HEK293 (cell line): ENCODE measurements around the gene DDX46.

Experiments
- CTCF ChIA-PET: fragments of 350-600 bp; formaldehyde crosslinking; extraction: SDS; loops from one replicate; lab custom pipeline; 2021; ENCODE audit warnings: antibody characterized with exemption; lab: Yijun Ruan, JAX
- POLR2A ChIA-PET: fragments of 300-600 bp; formaldehyde crosslinking; extraction: SDS; loops from one replicate; lab custom pipeline; 2020; ENCODE audit warnings: antibody characterized with exemption, inconsistent platforms; lab: Yijun Ruan, JAX
- H3K27ac ChIP-seq: fragments of 200-500 bp; sonication (Bioruptor generic); 2 replicates; pipeline ENCODE4 v1.5.1; 2014; ENCODE audit warnings: low read depth, low read length, control low read depth, inconsistent platforms; ENCODE audit errors: extremely low read depth
- H3K36me3 ChIP-seq, 2 experiments: fragments of 200-500 bp in 1 of 2; sonication (Bioruptor generic) in 1 of 2; 1 replicate in 1 of 2; 2 replicates in 1 of 2; pipeline ENCODE4 v1.5.1; 2014 to 2017; ENCODE audit warnings: inconsistent platforms in 2 of 2, low read length in 2 of 2; ENCODE audit not compliant: control insufficient read depth in 2 of 2, insufficient read depth in 1 of 2
- H3K4me1 ChIP-seq: fragments of 200-500 bp; sonication (Bioruptor generic); 2 replicates; pipeline ENCODE4 v1.5.1; 2014; ENCODE audit warnings: mild to moderate bottlenecking, low read length, inconsistent platforms; ENCODE audit not compliant: control insufficient read depth, insufficient read depth
- H3K4me3 ChIP-seq: 2 replicates; pipeline ENCODE4 v1.5.1; 2011; ENCODE audit warnings: low read depth, mild to moderate bottlenecking, control low read depth, low read length, moderate library complexity
- H3K9me3 ChIP-seq: fragments of 200-500 bp; sonication (Bioruptor generic); 2 replicates; pipeline ENCODE4 v1.5.1; 2014; ENCODE audit warnings: low read depth, low read length, inconsistent platforms; ENCODE audit not compliant: control insufficient read depth, insufficient read depth
- GLIS1 ChIP-seq: fragments of 450-650 bp; formaldehyde crosslinking; IDR thresholded peaks from 2 replicates; pipeline ENCODE4 v1.5.1; 2016; ENCODE audit warnings: missing biosample characterization, missing genetic modification characterization
- ZBTB17 ChIP-seq: fragments of 450-650 bp; formaldehyde crosslinking; IDR thresholded peaks from 2 replicates; pipeline ENCODE4 v1.5.1; 2016; ENCODE audit warnings: missing biosample characterization, missing genetic modification characterization
- ZBTB21 ChIP-seq: fragments of 450-650 bp; formaldehyde crosslinking; IDR thresholded peaks from 2 replicates; pipeline ENCODE4 v1.5.1; 2017; ENCODE audit warnings: missing biosample characterization, missing genetic modification characterization
- ZNF10 ChIP-seq: fragments of 450-650 bp; formaldehyde crosslinking; IDR thresholded peaks from 2 replicates; pipeline ENCODE4 v1.5.1; 2017; ENCODE audit warnings: missing biosample characterization, missing genetic modification characterization
- ZNF175 ChIP-seq: fragments of 450-650 bp; formaldehyde crosslinking; IDR thresholded peaks from 2 replicates; pipeline ENCODE4 v1.5.1; 2016; ENCODE audit warnings: missing biosample characterization, missing genetic modification characterization
- ZNF335 ChIP-seq: fragments of 450-650 bp; formaldehyde crosslinking; conservative IDR thresholded peaks from 2 replicates; pipeline ENCODE4 v1.5.1; 2016; ENCODE audit warnings: missing biosample characterization, missing genetic modification characterization
- ZNF341 ChIP-seq: fragments of 450-650 bp; formaldehyde crosslinking; IDR thresholded peaks from 2 replicates; pipeline ENCODE4; 2016; ENCODE audit warnings: low read depth, missing biosample characterization, missing genetic modification characterization
- ZNF473 ChIP-seq: fragments of 450-650 bp; formaldehyde crosslinking; IDR thresholded peaks from 2 replicates; pipeline ENCODE4 v1.5.1; 2017; ENCODE audit warnings: missing biosample characterization, missing genetic modification characterization
- ZNF560 ChIP-seq: fragments of 450-650 bp; formaldehyde crosslinking; IDR thresholded peaks from 2 replicates; pipeline ENCODE4 v1.5.1; 2017; ENCODE audit warnings: missing biosample characterization, missing genetic modification characterization, borderline replicate concordance
- ZNF600 ChIP-seq: fragments of 450-650 bp; formaldehyde crosslinking; IDR thresholded peaks from 2 replicates; pipeline ENCODE4 v1.5.1; 2016; ENCODE audit warnings: missing biosample characterization, missing genetic modification characterization
- ZNF629 ChIP-seq: fragments of 450-650 bp; formaldehyde crosslinking; IDR thresholded peaks from 2 replicates; pipeline ENCODE4 v1.5.1; 2017; ENCODE audit warnings: missing biosample characterization, missing genetic modification characterization
- ZNF707 ChIP-seq: fragments of 450-650 bp; formaldehyde crosslinking; IDR thresholded peaks from 2 replicates; pipeline ENCODE4 v1.5.1; 2016; ENCODE audit warnings: missing biosample characterization, missing genetic modification characterization
- ZNF76 ChIP-seq: fragments of 450-650 bp; formaldehyde crosslinking; IDR thresholded peaks from 2 replicates; pipeline ENCODE4; 2016; ENCODE audit warnings: low read depth, missing biosample characterization, missing genetic modification characterization, borderline replicate concordance
- TF ChIP-seq, protein P1 (sequence below): fragments of 450-650 bp; formaldehyde crosslinking; optimal IDR thresholded peaks from 2 replicates; pipeline ENCODE3; 2016; ENCODE audit warnings: missing biosample characterization, mild to moderate bottlenecking, missing genetic modification characterization
- TF ChIP-seq, protein P2 (sequence below): fragments of 450-650 bp; formaldehyde crosslinking; IDR thresholded peaks from 2 replicates; pipeline ENCODE4 v1.5.1; 2016; ENCODE audit warnings: missing biosample characterization, missing genetic modification characterization
- TF ChIP-seq, protein P3 (sequence below): fragments of 450-650 bp; formaldehyde crosslinking; IDR thresholded peaks from 2 replicates; pipeline ENCODE4 v1.5.1; 2016; ENCODE audit warnings: missing biosample characterization, missing genetic modification characterization
- TF ChIP-seq, protein P4 (sequence below): fragments of 450-650 bp; formaldehyde crosslinking; IDR thresholded peaks from 2 replicates; pipeline ENCODE4 v1.5.1; 2016; ENCODE audit warnings: missing biosample characterization, missing genetic modification characterization, borderline replicate concordance
- TF ChIP-seq, protein P5 (sequence below): fragments of 450-650 bp; formaldehyde crosslinking; IDR thresholded peaks from 2 replicates; pipeline ENCODE4 v1.5.1; 2016; ENCODE audit warnings: missing biosample characterization, missing genetic modification characterization
- TF ChIP-seq, protein P6 (sequence below): fragments of 450-650 bp; formaldehyde crosslinking; IDR thresholded peaks from 2 replicates; pipeline ENCODE4 v1.5.1; 2016; ENCODE audit warnings: missing biosample characterization, missing genetic modification characterization

Gene DDX46

DNA sequence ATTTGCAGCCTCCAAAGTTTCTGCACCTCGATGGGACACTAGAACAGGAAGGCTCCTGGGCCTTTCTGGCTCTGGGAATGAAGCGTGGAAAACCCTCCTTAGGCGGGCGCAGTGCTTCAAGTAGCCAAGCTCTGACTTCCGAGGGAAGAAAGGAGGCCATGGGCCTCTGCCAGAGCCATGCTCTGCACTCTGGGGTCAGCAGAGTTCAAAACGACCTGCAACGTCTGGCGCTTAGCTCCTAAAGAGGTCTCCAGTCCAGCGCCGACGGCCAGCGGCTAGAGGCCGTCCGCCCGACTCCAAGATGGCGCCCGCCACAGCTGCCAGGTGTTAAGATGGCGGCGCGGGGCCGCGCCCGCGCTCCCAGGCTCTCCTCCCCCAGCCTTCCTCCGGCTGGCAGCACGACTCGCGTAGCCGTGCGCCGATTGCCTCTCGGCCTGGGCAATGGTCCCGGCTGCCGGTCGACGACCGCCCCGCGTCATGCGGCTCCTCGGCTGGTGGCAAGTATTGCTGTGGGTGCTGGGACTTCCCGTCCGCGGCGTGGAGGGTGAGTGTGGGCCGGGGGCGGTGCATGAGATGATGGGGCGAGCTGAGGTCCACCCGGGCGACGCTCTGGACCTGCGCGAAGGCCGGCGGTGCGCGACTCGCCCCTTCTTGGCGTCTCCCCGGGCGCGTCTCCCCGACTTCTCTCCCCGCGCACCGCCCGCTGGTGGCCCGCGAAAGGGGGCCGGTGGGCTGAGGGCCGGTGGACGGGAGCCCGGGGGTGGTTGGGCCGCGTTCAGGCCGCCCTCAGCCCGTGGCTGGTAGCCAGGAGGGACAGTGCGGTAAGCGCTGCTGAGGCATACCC is 115.6 kb downstream of the DDX46 start, which contains the start of gene TXNDC15 (continued):
- TF ChIP-seq ZNF10 (tag by site-specific recombination) (no peak; the same call in 1 of the 2 replicates), ZNF341 (tag by site-specific recombination) (peak; percentile 79), GLIS1 (tag by site-specific recombination) (peak; percentile 31; the same call in 1 of the 2 replicates), ZNF175 (tag by site-specific recombination) (no peak), ZBTB21 (tag by site-specific recombination) (peak; percentile 49; the same call in 1 of the 2 replicates), ZNF335 (tag by site-specific recombination) (peak; percentile 84), ZNF707 (no peak), ZNF76 (peak; percentile 95), ZNF560 (tag by site-specific recombination) (0 out of 2 replicates have a peak, but pooled peaks have one; percentile 34)
- TF ChIP-seq, protein P1, sequence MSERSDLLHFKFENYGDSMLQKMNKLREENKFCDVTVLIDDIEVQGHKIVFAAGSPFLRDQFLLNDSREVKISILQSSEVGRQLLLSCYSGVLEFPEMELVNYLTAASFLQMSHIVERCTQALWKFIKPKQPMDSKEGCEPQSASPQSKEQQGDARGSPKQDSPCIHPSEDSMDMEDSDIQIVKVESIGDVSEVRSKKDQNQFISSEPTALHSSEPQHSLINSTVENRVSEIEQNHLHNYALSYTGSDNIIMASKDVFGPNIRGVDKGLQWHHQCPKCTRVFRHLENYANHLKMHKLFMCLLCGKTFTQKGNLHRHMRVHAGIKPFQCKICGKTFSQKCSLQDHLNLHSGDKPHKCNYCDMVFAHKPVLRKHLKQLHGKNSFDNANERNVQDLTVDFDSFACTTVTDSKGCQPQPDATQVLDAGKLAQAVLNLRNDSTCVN (tag by site-specific recombination), result peak; percentile 100

DNA sequence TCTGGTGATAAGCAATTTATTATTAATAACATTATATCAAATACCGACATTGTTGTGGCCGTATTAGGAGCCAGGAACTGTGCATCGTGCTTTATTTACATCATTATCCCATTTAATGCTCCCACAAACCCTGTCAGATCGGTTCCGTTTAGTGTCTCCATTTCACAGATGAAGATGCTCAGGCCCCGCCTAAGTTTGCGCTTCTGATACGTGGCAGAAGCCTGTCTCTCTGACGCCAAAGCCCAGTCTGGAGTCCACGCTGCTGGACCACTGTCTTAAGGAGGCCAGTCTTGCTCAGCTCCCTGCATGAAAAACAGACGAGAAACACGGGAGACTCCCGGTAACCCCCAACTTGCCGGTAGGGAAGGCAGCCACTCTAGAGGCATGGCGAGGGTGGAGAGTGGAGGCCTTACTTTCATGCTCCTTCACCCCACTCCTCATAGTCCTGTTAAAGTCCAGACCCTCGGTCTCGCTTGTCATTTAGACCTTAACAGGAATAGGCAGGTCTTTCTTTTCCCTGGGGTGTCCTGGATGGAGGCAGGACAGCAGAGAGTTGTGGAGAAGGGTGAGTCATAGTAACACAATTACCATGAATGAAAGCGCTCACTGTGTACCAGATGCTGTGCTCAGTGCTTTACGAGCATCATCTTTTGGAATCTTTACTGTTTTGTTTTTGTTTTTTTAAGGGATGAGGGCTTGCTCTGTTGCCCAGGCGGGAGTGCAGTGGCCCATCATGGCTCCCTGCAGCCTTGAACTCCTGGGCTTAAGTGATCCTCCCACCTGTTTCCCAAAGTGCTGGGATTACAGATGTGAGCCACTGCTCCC is 116.5 kb downstream of the DDX46 start:
- ChIA-PET POLR2A (interaction anchor here (1.4 to 2.7 kb wide), 3 partner anchors 28 to 30 kb away, joined by 5 to 17 read pairs (median 16); partner anchors contain the start of genes C5orf24 and PCBD2), CTCF (no interaction called here)
- peak overlapping the region; percentile 93 for H3K4me3 ChIP-seq
- H3K9me3 ChIP-seq, result no peaks in the 10 kb centered on the region
- H3K27ac ChIP-seq, result peak overlapping the region; percentile 92
- H3K36me3 ChIP-seq, result peaks cover 0 to 13% of the 10 kb centered on the region in 2 experiments; a peak in 1 of 3 replicates
- H3K4me1 ChIP-seq, result no peaks in the 10 kb centered on the region; the same call in 1 of the 2 replicates
- TF ChIP-seq, protein P2, sequence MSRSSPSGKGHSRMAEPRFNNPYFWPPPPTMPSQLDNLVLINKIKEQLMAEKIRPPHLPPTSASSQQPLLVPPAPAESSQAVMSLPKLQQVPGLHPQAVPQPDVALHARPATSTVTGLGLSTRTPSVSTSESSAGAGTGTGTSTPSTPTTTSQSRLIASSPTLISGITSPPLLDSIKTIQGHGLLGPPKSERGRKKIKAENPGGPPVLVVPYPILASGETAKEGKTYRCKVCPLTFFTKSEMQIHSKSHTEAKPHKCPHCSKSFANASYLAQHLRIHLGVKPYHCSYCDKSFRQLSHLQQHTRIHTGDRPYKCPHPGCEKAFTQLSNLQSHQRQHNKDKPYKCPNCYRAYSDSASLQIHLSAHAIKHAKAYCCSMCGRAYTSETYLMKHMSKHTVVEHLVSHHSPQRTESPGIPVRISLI, result 0 out of 2 replicates have a peak, but pooled peaks have one; percentile 22
- TF ChIP-seq, protein P3, sequence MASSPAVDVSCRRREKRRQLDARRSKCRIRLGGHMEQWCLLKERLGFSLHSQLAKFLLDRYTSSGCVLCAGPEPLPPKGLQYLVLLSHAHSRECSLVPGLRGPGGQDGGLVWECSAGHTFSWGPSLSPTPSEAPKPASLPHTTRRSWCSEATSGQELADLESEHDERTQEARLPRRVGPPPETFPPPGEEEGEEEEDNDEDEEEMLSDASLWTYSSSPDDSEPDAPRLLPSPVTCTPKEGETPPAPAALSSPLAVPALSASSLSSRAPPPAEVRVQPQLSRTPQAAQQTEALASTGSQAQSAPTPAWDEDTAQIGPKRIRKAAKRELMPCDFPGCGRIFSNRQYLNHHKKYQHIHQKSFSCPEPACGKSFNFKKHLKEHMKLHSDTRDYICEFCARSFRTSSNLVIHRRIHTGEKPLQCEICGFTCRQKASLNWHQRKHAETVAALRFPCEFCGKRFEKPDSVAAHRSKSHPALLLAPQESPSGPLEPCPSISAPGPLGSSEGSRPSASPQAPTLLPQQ, result peak; percentile 52
- TF ChIP-seq ZBTB17 (tag by site-specific recombination) (peak; percentile 84), ZNF473 (tag by site-specific recombination) (no peak), ZNF629 (tag by site-specific recombination) (peak; percentile 56), ZNF335 (tag by site-specific recombination) (peak; percentile 80), ZNF600 (peak; percentile 98)
- TF ChIP-seq, protein P4, sequence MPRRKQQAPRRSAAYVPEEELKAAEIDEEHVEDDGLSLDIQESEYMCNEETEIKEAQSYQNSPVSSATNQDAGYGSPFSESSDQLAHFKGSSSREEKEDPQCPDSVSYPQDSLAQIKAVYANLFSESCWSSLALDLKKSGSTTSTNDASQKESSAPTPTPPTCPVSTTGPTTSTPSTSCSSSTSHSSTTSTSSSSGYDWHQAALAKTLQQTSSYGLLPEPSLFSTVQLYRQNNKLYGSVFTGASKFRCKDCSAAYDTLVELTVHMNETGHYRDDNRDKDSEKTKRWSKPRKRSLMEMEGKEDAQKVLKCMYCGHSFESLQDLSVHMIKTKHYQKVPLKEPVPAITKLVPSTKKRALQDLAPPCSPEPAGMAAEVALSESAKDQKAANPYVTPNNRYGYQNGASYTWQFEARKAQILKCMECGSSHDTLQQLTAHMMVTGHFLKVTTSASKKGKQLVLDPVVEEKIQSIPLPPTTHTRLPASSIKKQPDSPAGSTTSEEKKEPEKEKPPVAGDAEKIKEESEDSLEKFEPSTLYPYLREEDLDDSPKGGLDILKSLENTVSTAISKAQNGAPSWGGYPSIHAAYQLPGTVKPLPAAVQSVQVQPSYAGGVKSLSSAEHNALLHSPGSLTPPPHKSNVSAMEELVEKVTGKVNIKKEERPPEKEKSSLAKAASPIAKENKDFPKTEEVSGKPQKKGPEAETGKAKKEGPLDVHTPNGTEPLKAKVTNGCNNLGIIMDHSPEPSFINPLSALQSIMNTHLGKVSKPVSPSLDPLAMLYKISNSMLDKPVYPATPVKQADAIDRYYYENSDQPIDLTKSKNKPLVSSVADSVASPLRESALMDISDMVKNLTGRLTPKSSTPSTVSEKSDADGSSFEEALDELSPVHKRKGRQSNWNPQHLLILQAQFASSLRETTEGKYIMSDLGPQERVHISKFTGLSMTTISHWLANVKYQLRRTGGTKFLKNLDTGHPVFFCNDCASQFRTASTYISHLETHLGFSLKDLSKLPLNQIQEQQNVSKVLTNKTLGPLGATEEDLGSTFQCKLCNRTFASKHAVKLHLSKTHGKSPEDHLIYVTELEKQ (tag by site-specific recombination), result 0 out of 2 replicates have a peak, but pooled peaks have one; percentile 10
- TF ChIP-seq, protein P5, sequence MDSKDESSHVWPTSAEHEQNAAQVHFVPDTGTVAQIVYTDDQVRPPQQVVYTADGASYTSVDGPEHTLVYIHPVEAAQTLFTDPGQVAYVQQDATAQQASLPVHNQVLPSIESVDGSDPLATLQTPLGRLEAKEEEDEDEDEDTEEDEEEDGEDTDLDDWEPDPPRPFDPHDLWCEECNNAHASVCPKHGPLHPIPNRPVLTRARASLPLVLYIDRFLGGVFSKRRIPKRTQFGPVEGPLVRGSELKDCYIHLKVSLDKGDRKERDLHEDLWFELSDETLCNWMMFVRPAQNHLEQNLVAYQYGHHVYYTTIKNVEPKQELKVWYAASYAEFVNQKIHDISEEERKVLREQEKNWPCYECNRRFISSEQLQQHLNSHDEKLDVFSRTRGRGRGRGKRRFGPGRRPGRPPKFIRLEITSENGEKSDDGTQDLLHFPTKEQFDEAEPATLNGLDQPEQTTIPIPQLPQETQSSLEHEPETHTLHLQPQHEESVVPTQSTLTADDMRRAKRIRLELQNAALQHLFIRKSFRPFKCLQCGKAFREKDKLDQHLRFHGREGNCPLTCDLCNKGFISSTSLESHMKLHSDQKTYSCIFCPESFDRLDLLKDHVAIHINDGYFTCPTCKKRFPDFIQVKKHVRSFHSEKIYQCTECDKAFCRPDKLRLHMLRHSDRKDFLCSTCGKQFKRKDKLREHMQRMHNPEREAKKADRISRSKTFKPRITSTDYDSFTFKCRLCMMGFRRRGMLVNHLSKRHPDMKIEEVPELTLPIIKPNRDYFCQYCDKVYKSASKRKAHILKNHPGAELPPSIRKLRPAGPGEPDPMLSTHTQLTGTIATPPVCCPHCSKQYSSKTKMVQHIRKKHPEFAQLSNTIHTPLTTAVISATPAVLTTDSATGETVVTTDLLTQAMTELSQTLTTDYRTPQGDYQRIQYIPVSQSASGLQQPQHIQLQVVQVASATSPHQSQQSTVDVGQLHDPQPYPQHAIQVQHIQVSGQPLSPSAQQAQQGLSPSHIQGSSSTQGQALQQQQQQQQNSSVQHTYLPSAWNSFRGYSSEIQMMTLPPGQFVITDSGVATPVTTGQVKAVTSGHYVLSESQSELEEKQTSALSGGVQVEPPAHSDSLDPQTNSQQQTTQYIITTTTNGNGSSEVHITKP, result peak; percentile 35; the same call in 1 of the 2 replicates
- TF ChIP-seq, protein P6, sequence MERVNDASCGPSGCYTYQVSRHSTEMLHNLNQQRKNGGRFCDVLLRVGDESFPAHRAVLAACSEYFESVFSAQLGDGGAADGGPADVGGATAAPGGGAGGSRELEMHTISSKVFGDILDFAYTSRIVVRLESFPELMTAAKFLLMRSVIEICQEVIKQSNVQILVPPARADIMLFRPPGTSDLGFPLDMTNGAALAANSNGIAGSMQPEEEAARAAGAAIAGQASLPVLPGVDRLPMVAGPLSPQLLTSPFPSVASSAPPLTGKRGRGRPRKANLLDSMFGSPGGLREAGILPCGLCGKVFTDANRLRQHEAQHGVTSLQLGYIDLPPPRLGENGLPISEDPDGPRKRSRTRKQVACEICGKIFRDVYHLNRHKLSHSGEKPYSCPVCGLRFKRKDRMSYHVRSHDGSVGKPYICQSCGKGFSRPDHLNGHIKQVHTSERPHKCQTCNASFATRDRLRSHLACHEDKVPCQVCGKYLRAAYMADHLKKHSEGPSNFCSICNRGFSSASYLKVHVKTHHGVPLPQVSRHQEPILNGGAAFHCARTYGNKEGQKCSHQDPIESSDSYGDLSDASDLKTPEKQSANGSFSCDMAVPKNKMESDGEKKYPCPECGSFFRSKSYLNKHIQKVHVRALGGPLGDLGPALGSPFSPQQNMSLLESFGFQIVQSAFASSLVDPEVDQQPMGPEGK (tag by site-specific recombination), result peak; percentile 50; the same call in 1 of the 2 replicates
